NCI-H2029 (cell line): ENCODE results near the gene NES.
"Not testable (repeated sequence)": the region's sequence is repeated elsewhere in the genome, so short reads cannot be mapped to it uniquely, and the experiment has no call there.

Experiments
- DNase-seq: peaks from one replicate; lab custom pipeline; 2025; lab: John Stamatoyannopoulos, UW

The NES gene

GRCh38 chr1:156646738-156647211 lies 30.4 kb downstream of the NES start:
- no peak for DNase-seq

- DNase-seq, result no peak
Measured at GRCh38 chr1:156645666-156646065, 31.5 kb downstream of the NES start.

- DNase-seq, result no peak
Measured at GRCh38 chr1:156645056-156645455, 32.2 kb downstream of the NES start.

GRCh38 chr1:156644640-156645039 lies 32.6 kb downstream of the NES start:
- DNase-seq, result no peak

GRCh38 chr1:156644146-156644545 lies 33.1 kb downstream of the NES start:
- DNase-seq, result no peak

- DNase-seq, result no peak
Measured at GRCh38 chr1:156643778-156644092, 33.5 kb downstream of the NES start.

GRCh38 chr1:156643049-156643777 lies 34.0 kb downstream of the NES start:
- DNase-seq, result no peak

GRCh38 chr1:156642265-156643048 lies 34.8 kb downstream of the NES start:
- DNase-seq, result no peak

GRCh38 chr1:156641761-156642264 lies 35.4 kb downstream of the NES start, which contains the start of gene BCAN:
BCAN (plus strand) TSS chr1:156642117; CDS start chr1:156646055, 3,938 bp downstream.
- DNase-seq, result no peak

GRCh38 chr1:156640842-156641706 lies 36.1 kb downstream of the NES start:
- DNase-seq, result no peak

- DNase-seq, result no peak
Measured at GRCh38 chr1:156639601-156640101, 37.6 kb downstream of the NES start.

- no peak for DNase-seq
Measured at GRCh38 chr1:156638189-156638985, 38.8 kb downstream of the NES start.

- no peak for DNase-seq
Measured at GRCh38 chr1:156632355-156632754, 44.9 kb downstream of the NES start.

GRCh38 chr1:156631152-156631551 lies 46.1 kb downstream of the NES start:
- not testable (repeated sequence) for DNase-seq

GRCh38 chr1:156629823-156630449 lies 47.3 kb downstream of the NES start:
- DNase-seq, result no peak

GRCh38 chr1:156627313-156627880 lies 49.8 kb downstream of the NES start:
- peak; percentile 26 for DNase-seq

GRCh38 chr1:156626079-156626438 lies 51.1 kb downstream of the NES start:
- no peak for DNase-seq

- DNase-seq, result no peak
Measured at GRCh38 chr1:156625436-156626078, 51.6 kb downstream of the NES start.

GRCh38 chr1:156624814-156625435 lies 52.3 kb downstream of the NES start:
- no peak for DNase-seq
